ENCODE results near the gene TSHZ2.

TSHZ2 gene

GRCh38 chr20:53344891-53345290 is 372.7 kb downstream of the TSHZ2 start:
- no peak for DNase-seq (ENCODE audit: low read depth)
- no peak for TF ChIP-seq CTCF (conservative IDR thresholded peaks at IDR 0.05; ENCODE audit: low read length)
- H3K4me3 ChIP-seq (ENCODE audit: low read length): no peak overlapping the region

GRCh38 chr20:53345536-53346334 is 373.6 kb downstream of the TSHZ2 start:
- H3K4me3 ChIP-seq (ENCODE audit: low read length): no peak overlapping the region
- DNase-seq (ENCODE audit: low read depth): no peak
- no peak for TF ChIP-seq CTCF (conservative IDR thresholded peaks at IDR 0.05; ENCODE audit: low read length)

GRCh38 chr20:53346335-53346648 is 374.1 kb downstream of the TSHZ2 start:
- TF ChIP-seq CTCF (conservative IDR thresholded peaks at IDR 0.05; ENCODE audit: low read length): no peak
- H3K4me3 ChIP-seq (ENCODE audit: low read length): no peak overlapping the region
- no peak for DNase-seq (ENCODE audit: low read depth)

GRCh38 chr20:53349730-53350129 is 377.6 kb downstream of the TSHZ2 start:
- no peak overlapping the region for H3K4me3 ChIP-seq (ENCODE audit: low read length)
- no peak for TF ChIP-seq CTCF (conservative IDR thresholded peaks at IDR 0.05; ENCODE audit: low read length)
- no peak for DNase-seq (ENCODE audit: low read depth)

GRCh38 chr20:53352727-53353440 is 380.7 kb downstream of the TSHZ2 start:
- no peak for DNase-seq (ENCODE audit: low read depth)
- TF ChIP-seq CTCF (conservative IDR thresholded peaks at IDR 0.05; ENCODE audit: low read length): no peak
- no peak overlapping the region for H3K4me3 ChIP-seq (ENCODE audit: low read length)

GRCh38 chr20:53354314-53354713 is 382.2 kb downstream of the TSHZ2 start:
- no peak overlapping the region for H3K4me3 ChIP-seq (ENCODE audit: low read length)
- DNase-seq (ENCODE audit: low read depth): no peak
- no peak for TF ChIP-seq CTCF (conservative IDR thresholded peaks at IDR 0.05; ENCODE audit: low read length)

- H3K4me3 ChIP-seq (ENCODE audit: low read length): no peak overlapping the region
- no peak for TF ChIP-seq CTCF (conservative IDR thresholded peaks at IDR 0.05; ENCODE audit: low read length)
- DNase-seq (ENCODE audit: low read depth): no peak
Measured at GRCh38 chr20:53355790-53356189, 383.6 kb downstream of the TSHZ2 start.
